Left ventricle myocardium superior (tissue), 1 donor: ENCODE data around the gene ATP2B2. TPM values are rescaled to one million over a fixed set of nuclear protein-coding genes. Genes with fewer than 3 reads are reported as not detected.

ENCODE experiments used
- ATAC-seq: fragments of 200-7000 bp; cut with Tn5 transposase; one replicate; pipeline ENCODE4 v1.9.1; 2020; ENCODE audit warnings: mild to moderate bottlenecking, moderate library complexity
- DNase-seq: peaks from one replicate; pipeline ENCODE4 v3.0.0-alpha.2; 2020
- intact Hi-C: fragments of 100-400 bp; cut with micrococcal nuclease; formaldehyde crosslinking; loops from one replicate; pipeline ENCODE4 v1.11.0; 2022
- total RNA-seq: library from RNA; stranded (reverse); fragmentation: NEBNext Ultra II Directional; extraction: Animal tissue kit (Norgen Biotek cat#: 25700); gene quantifications from one replicate; pipeline ENCODE4 v1.2.1, GENCODE V29; 2021
- donor health status: DM: no; HTN: yes; CAD: no; lungs with severe emphysema.

ATP2B2 gene
- total RNA-seq, 1 donor from 2014 or later: not detected

- ATAC-seq (no peak), DNase-seq (no peak)
- intact Hi-C loops: no loop called here
Observed at GRCh38 chr3:10515396-10515795, 10.0 kb upstream of the ATP2B2 start.

- DNase-seq: no peak
- intact Hi-C loops: no loop called here
- no peak for ATAC-seq
Observed at GRCh38 chr3:10514407-10515069, 9.2 kb upstream of the ATP2B2 start.

GRCh38 chr3:10513306-10513705 lies 7.9 kb upstream of the ATP2B2 start:
- DNase-seq: no peak
- intact Hi-C loops: no loop called here

GRCh38 chr3:10512687-10513086 lies 7.3 kb upstream of the ATP2B2 start:
- ATAC-seq (no peak), DNase-seq (no peak)
- intact Hi-C loops: no loop called here

More at GRCh38 chr3:10513306-10513705, 7.9 kb upstream of the ATP2B2 start:
- ATAC-seq: no peak

- no peak for DNase-seq
- ATAC-seq: no peak
- intact Hi-C loops: no loop called here
Observed at GRCh38 chr3:10511809-10512494, 6.6 kb upstream of the ATP2B2 start.

- no peak for ATAC-seq
- no peak for DNase-seq
- intact Hi-C loops: no loop called here
Observed at GRCh38 chr3:10510743-10511432, 5.5 kb upstream of the ATP2B2 start.

- intact Hi-C loops: no loop called here
Observed at GRCh38 chr3:10510086-10510742, 4.8 kb upstream of the ATP2B2 start.

GRCh38 chr3:10509325-10509724 lies 3.9 kb upstream of the ATP2B2 start:
- DNase-seq: no peak
- intact Hi-C loops: no loop called here
- ATAC-seq: no peak

More at GRCh38 chr3:10510086-10510742, 4.8 kb upstream of the ATP2B2 start:
- ATAC-seq: no peak
- DNase-seq: no peak

- intact Hi-C loops: no loop called here
- no peak for ATAC-seq
- DNase-seq: no peak
Observed at GRCh38 chr3:10508619-10509260, 3.4 kb upstream of the ATP2B2 start.

GRCh38 chr3:10508235-10508618 lies 2.8 kb upstream of the ATP2B2 start:
- no peak for DNase-seq
- intact Hi-C loops: no loop called here
- ATAC-seq: no peak

GRCh38 chr3:10507331-10507730 lies 1.9 kb upstream of the ATP2B2 start:
- DNase-seq (no peak), ATAC-seq (no peak)
- intact Hi-C loops: no loop called here

GRCh38 chr3:10506696-10507095 lies 1.3 kb upstream of the ATP2B2 start:
- intact Hi-C loops: no loop called here
- ATAC-seq (no peak), DNase-seq (no peak)

GRCh38 chr3:10505791-10506585 lies 602 bp upstream of the ATP2B2 start:
- intact Hi-C loops: no loop called here
- ATAC-seq (no peak), DNase-seq (no peak)

GRCh38 chr3:10504171-10505049 lies 976 bp downstream of the ATP2B2 start:
- no peak for ATAC-seq
- no peak for DNase-seq
- intact Hi-C loops: no loop called here

GRCh38 chr3:10503217-10503796 lies 2.1 kb downstream of the ATP2B2 start:
- DNase-seq: no peak
- intact Hi-C loops: no loop called here
- ATAC-seq: no peak

GRCh38 chr3:10502185-10502880 lies 3.1 kb downstream of the ATP2B2 start:
- no peak for DNase-seq
- intact Hi-C loops: no loop called here

GRCh38 chr3:10501664-10502052 lies 3.7 kb downstream of the ATP2B2 start:
- DNase-seq (no peak), ATAC-seq (no peak)
- intact Hi-C loops: no loop called here

More at GRCh38 chr3:10502185-10502880, 3.1 kb downstream of the ATP2B2 start:
- ATAC-seq: no peak
